GM13977 (cell line): Measurements from ENCODE around the gene SUPT3H.

Experiments used
- DNase-seq: peaks from one replicate; pipeline ENCODE4 v3.0.0; 2012; ENCODE audit warnings: low spot score
- CTCF ChIP-seq: IDR thresholded peaks from 2 replicates; pipeline ENCODE4 v1.5.1; 2012; ENCODE audit warnings: mild to moderate bottlenecking, control low read depth; ENCODE audit not compliant: insufficient read depth; ENCODE audit errors: extremely low read depth, missing control alignments
- in situ Hi-C: fragments of 300-500 bp; cut with MboI; formaldehyde crosslinking; loops from one replicate; pipeline ENCODE4 v1.12.0; 2022; ENCODE audit warnings: low sequenced_read_pairs, low pct_unique_long_range_greater_than_20kb, mixed read lengths, inconsistent platforms; ENCODE audit not compliant: unreplicated experiment

SUPT3H gene

GRCh38 chr6:45105170-45105820, 272.4 kb downstream of the SUPT3H start:
- in situ Hi-C loops, result no loop called here
- TF ChIP-seq CTCF, result no peak
- no peak for DNase-seq

- no peak for TF ChIP-seq CTCF
- in situ Hi-C loops, result no loop called here
- no peak for DNase-seq
These were observed 273.3 kb downstream of the SUPT3H start for GRCh38 chr6:45104429-45104828.

GRCh38 chr6:45098256-45098655, 279.5 kb downstream of the SUPT3H start:
- in situ Hi-C loops, result no loop called here
- TF ChIP-seq CTCF, result no peak
- no peak for DNase-seq

- in situ Hi-C loops, result no loop called here
- no peak for DNase-seq
- no peak for TF ChIP-seq CTCF
These were observed 282.9 kb downstream of the SUPT3H start for GRCh38 chr6:45094831-45095230.

- DNase-seq, result no peak
- no peak for TF ChIP-seq CTCF
- in situ Hi-C loops, result no loop called here
These were observed 285.6 kb downstream of the SUPT3H start for GRCh38 chr6:45092135-45092534.

GRCh38 chr6:45086360-45087084, 291.2 kb downstream of the SUPT3H start:
- no peak for DNase-seq
- TF ChIP-seq CTCF, result no peak
- in situ Hi-C loops, result no loop called here
